ENCODE data around the gene ETFA. TPM values are rescaled to one million over a fixed set of nuclear protein-coding genes. Genes with fewer than 3 reads are reported as not detected.

The ETFA gene
- total RNA-seq, 1 experiment from 2014 or later, result 72.8 TPM

DNA sequence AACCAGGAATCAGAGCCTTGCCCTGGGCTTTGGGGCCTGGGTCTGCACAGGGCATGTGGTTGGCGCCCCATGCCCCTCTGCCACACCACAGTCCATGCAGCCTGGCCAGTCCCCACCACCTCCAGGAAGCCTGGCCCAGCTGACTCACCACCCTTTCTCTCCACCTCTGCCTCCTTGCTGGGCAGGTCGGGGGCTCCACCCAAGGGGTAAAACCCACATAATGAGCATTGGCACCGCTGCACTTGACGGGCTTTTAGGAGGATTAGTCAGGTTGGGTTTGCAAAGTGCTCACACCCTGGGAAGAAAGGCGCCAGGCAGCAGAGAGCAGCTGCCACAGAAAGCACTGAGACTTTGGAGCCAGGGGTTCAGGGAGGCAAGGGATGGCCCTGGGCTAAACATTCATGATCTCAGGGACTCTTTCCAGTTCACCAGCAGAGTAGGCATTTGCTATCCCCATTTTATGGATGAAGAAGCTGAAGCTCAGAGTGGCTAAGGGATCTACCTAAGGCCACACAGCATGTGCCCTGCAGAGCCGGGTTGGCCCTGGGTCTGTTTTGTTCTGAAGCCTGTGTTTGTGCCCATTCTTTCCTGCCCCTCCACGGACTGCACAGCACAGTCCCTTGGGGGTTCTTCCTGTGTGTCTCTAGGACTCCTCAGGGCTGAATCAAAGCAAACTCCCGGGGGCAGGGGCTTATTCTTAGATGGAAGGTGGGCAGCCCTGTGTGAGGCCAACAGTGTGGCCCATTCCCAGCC is 113.4 kb downstream of the ETFA start:
- DNase-seq (ENCODE audit: low read depth), result peak; percentile 31

DNA sequence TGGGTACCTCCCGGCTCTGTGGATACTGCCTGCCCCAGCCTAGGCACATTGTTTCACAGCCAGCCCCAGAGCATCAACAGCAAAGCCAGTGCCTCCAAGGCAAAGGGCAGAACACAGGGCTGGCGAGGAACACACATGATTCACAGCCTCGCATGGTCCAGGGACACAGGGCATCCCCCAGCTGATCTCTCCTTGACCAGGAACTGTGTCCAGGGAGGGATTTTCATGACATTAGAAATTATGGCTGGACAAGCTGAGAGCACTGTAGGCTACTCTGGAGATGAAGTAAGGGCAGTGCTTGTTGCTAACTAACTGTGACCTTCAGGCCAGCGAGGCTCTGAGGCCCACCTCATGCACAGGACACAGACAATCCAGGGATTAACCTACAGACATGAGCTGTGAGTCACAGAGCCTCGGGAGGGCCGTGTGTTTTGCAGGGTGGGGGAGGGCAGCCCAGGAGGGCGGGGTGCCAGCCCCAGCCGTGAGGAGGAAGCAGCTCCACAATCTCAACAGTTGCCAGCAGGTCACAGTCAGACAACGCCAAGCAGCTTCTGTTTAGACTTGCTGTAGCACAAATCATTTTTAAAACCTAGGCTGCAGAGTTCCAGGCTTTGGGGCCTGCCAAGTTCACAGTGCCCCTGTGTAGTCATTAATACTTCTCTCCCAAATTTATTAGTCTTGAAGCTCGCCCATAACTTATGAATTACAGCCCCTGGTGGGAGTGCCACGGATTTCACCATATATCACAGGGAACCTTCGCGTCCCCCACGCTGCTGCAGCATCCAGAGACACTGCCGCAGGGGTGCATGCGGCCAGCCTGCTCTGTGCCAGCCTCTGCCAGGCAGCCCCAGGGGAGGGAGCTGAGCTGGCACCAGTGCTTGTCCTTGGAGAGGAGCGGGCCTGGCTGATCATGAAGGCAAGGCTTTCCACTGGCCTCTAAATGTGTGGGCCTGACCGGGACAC is 114.7 kb downstream of the ETFA start:
- DNase-seq (ENCODE audit: low read depth), result peak; percentile 82

DNA sequence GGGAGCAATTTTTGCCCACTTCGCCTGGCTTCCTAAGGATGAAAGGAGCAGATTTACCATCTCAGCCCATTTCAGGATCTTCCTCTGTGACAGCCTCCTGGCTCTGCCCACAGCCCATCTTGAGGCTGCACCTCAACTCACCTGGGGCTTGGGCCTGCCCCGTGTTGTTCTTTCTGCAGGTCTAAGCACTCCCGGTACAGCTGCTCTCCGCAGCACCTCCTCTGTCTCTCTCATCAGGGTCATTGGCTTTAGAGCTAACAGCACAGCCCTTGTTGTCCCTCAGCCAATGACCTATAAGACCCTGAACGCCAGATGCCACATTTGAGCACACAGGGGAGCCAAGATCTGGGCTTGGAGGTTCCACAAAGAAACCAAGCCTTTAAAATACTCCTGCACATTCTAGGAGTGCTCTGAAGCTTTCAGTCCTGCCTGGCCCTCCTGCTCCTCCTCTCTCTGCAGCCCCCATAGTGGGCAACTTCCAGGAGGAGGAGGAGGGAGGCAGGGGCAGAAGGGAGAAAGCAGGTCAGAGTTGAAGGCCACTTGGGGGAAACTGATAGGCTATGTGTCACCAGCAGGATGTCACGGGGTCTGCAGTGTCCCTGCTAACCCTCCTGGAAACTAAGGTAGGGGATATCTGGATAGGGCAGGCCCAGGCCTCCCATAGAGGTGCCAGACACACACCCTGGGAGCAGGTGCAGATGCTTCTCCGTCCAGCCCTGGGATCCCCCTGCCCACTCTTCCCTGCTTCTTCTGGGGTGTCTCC is 115.6 kb downstream of the ETFA start:
- no peak for DNase-seq (ENCODE audit: low read depth)

DNA sequence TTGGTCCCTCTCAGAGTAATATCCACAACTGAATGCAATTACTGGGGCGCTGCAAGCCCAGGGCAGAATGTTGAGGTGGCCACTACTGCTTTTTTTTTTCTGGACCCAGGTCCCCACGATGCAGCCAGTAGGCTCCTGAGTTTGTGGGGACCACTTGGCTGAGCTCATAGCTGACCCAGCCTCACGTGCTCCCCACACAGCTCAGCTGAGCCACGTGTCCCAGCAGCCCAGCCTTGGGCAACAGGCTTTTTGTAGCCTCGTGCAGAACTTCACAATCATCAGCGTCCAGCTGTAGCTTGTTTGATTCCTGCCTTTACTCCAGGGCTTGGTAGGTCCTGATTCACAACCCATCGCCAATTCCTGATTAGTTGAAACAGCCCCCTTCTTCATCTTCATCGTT is 117.3 kb downstream of the ETFA start:
- no peak for DNase-seq (ENCODE audit: low read depth)

DNA sequence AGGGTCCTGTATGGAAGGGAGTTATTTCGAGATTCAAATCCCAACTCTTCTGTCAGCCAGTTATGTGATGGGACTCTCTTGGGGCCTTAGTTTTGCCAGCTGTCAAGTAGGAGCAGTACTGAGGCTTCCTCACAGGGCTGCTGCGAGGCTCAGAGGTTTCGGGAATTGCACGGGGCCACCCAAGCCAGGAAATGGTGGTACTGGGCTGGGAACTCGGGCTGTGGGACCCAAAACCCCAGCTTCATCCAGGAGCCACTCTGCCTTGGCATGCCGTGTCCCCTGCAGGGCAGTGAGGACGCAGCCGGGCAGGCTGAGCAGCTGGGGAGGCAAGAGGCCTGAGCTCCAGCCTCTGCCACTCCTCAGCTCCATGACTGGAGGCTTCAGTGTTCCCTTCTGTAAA is 118.6 kb downstream of the ETFA start:
- no peak for DNase-seq (ENCODE audit: low read depth)

DNA sequence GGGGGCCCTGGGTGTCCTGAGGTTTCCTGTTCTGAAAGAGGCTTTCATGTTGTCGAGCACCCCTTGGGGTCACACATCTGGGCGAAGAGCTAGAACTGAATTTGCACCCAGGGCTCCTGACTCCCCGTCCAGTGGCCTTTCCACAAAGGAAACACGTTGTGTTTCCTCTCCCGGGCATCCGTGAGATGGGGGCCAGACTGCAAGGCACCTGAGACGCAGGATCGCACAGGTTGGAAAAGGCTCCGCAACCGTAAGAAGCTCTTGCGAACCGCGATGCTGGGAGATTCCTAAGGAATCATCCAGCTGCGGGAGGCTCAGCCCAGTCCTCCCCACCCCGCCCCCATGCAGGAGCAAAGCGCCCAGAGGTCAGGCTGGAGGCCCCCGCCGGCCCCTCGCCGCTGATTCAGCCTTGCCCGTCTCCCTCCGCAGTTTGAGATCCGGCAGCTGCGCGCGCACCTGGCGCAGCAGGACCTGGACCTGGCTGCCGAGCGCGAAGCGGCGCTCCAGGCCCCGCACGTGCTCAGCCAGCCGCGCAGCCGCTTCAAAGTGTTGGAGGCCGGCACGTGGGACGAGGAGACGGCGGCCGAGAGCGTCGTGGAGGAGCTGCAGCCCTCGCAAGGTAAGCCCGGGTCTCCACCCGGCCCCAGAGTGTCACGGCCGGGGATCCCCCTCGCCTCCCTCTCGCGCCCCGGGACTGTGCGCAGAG is 119.6 kb downstream of the ETFA start:
- no peak for DNase-seq (ENCODE audit: low read depth)

DNA sequence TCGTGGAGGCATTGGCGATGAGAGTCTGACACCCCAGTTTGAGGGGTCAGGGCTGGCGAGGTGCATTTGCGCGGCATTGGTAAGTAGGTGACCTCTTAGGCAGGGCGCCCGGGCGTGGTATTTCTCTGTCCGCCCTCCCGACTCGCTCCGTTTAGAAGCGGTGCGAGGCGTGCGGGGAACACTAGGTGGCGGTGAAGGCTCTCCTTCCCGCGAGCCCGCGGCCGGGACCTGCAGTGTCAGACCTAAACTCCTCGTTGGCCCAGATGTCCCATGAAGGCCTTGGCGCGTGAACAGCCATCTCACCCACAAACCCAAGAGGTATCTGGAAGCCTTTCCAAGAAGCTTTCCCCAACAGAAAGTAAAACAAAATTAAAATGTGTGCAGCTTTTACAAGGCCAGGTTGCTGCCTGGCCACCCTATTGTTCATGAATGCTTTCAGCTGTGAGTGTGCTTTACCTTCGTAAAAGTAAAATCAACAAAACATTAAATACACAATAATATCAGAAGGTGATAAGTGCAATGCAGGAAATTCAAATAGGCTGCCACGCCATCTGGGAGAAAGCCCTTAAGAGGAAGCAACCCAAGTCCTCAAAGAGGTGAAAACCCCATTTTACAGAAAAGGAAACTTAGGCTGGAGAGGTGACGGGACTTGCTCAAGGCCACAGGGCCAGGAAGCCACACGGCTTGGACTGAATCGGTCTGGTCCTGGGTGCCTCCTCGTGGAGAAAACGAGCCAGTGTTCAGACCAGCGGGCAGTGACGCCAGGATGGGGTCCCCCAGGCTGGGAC is 120.3 kb downstream of the ETFA start:
- DNase-seq (ENCODE audit: low read depth), result peak; percentile 59

DNA sequence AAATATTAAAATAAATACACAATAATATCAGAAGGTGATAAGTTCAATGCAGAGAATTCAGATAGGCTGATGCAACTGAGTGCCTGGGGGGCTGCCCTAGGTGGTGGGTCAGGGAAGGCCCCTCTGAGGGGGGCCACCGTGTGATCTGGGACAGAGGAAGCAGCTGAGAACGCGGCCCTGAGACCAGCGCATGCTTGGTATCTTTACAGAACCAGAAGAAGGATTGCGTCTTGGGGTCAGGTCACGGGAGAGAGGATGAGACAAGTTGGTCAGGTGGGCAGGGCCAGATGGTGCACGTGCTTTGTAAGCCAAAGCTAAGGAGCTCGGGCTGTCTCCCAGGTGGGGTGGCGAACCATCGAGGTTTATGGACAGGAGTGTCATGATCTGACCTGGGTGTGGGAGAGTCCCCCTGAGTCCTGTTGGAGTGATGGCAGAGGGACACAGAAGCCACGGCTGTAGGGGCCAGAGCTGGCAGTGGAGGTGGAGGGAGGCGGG is 121.2 kb downstream of the ETFA start:
- DNase-seq (ENCODE audit: low read depth), result no peak

DNA sequence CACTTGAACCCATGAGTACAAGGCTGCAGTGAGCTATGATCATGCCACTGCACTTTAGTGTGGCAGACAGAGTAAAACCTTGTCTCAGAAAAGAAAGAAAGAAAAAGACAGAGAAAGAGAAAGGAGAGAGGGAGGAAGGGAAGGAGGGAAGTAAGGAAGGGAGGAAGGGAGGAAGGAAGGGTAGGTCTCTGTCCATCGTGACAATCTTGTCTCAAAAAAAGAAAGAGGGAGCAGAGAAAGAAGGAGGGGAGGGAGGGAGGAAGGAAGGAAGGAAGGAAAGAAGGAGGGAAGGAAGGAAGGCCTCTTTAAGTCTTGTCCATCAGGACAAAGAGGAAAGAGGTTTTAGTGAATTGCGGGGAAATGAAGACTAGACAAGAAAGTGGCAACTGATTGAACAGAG is 122.2 kb downstream of the ETFA start:
- no peak for DNase-seq (ENCODE audit: low read depth)

DNA sequence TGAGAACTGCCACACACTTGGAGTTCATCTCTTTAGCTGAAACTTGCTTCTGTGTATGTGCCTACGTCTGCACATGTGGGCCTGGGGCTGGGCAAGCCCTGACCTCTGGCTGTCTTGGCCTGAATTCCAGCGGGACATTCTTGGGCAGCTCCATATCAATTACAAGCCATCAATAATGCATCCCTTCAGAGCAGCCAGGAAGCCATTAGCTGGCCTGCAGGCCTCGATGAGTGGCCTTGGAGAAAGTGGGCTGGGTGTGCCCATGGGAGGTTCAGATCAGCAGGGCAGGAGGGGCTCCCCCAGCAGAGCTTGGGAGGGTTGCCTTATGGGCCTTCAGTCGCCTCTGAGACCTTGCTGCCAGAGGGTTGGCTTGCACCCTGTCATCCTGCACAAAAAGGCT is 124.1 kb downstream of the ETFA start:
- DNase-seq (ENCODE audit: low read depth), result no peak

DNA sequence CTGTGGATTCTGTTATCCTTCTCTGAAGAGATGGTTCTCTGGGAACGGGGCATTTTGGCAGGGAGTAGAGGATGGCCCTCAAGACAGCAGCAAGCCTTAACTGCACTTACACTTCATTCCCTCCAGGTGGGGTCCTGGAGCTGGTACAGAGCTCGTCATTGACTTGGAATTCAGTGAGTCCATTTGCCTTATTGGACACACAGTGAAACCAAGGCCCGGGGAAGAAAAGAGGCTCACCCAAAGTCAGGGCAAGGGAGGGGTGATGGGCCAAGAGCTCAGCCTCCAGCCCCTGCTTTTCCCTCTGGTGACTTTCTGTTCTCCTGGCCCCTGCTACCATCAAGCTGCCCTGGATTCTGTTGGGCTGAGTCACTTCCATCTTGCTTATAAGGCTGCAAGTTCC is 125.6 kb downstream of the ETFA start:
- DNase-seq (ENCODE audit: low read depth), result peak; percentile 76

DNA sequence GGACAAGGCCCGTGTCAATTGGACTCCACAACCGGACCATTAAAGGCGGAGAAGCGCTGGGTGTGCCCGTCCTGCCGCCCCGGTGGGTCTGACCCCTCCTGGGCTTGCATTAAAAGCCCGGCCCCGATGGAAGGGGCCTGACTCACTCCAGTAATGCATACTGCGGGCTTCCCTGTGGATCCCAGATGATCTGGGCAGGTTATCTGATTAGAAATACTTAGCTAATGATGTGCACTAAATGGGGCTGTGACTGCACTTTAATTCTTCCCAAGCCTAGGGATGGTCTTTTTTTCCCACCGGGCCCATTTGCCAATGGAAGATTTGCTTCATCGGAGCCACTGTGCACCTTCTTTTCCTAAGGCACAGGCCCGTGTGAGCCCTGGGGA is 126.6 kb downstream of the ETFA start:
- DNase-seq (ENCODE audit: low read depth), result no peak

DNA sequence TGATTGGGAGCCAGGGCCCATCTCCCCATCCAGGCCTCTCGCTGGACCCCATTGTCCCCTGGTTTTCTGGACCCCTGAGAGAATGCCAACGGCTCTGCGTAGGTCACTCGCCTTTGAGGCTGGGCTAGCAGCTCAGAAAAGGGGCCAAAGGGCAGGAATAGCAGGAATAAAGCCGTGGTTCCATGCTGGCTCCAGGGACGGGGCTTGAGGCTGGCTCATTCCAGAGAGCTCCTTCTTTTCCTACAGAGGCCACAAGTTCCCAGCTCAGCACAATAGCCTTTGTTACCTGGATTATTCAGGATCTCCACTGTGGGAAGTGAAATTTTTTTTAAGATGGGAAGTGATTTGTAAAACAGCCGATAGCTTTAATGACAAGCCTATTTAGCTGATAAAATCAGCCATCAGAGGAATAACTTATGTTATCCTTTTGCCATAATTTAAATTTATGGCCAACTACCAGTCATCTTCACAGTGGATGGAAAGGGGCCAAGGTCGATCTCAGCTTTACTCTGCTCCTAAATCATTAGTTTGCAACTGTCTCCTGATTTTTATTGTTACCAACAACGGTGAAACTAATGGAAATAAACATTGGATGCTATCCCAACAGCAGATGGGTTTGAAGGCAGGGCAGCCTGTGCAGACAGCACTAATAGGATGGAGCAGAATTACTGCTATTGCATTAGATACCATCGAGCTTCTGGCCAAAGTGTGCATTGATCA is 127.2 kb downstream of the ETFA start:
- DNase-seq (ENCODE audit: low read depth), result no peak

DNA sequence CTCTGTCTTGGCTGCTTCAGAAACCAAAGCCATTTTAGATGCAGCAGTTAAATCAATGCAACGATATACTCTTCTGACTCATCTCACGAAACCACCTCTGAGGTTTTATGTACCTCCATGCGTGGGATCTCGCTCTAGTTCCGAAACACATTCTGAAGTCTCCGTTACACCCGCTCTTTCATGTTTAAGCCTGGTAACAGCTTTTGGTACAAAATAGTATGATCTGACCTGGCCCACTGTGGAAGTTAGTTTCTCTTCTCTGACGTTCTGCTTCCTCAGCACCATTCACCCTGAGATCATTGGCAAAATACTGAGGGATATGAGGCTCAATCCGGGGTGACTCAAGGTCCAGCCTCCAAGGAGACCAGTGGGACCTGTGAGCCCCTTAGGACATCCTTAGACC is 129.6 kb downstream of the ETFA start:
- DNase-seq (ENCODE audit: low read depth), result no peak

DNA sequence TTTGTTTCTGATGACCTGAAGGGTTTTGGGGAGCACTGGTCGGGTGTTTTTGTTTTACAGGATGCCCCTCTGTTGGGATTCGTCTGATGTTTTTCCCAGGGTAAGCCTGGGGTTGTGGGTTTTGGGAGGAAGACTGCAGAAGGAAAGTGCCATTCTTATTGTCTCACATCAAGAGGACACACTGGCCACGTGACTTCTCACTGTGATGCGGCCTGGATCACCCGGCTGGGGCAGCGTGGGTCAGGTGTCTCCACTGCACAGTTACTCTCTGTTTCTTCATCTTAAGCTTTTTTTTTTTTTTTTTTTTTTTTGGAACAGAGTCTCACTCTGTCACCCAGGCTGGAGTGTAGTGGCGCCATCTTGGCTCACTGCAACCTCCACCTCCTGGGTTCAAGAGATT is 130.9 kb downstream of the ETFA start:
- DNase-seq (ENCODE audit: low read depth), result no peak

DNA sequence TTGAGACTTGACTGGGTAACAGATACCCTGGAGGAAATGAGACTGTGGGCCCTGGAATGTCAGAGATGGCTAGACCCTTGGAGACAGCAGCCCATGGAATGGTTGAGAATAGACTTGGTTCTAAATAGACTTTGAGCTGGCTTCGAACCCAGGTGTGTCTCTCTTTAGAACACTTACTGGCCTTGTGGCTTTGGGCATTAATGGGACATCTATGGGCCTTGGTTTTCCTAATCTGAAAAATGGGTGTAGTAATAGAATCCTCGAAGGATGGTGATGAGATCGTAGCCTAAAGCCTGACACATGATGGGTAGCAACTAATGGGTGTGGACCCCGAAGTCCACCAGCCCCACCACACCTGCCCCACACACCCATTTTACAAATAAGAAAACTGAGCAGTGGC is 132.2 kb downstream of the ETFA start:
- DNase-seq (ENCODE audit: low read depth), result no peak

DNA sequence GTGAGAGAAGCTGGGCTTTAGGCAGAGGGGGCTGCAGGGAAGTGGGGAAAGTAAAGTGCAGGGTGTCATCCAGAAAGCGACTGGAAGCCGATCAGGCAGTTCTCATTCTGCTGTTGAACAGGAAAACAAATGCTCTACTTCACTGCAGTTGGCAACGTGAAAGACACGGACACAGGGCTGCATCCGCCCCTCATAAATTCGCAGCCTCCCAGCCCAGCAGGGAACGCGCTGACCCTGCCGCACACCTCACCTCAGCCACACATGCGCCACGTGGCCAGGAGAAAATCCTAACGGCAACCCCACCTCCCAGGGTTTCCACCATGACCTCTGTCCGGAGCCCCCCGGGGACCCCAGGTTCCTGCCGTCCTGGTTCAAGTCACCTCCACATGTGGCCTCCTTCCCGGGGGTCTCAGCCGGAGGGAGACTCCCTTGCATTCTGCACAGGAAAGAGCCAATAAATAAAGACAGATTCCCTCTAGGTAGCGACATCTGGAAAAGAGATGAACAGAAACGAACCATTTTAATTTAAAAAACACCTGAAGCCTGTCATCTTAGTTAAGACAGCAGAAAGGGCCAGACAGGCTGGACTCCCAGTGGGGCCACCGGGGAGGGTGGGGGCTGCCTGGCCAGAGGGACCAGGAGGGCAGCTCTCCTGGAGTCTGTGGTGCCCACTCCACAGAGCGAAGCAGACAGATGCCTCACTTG is 132.8 kb downstream of the ETFA start:
- DNase-seq (ENCODE audit: low read depth), result no peak

DNA sequence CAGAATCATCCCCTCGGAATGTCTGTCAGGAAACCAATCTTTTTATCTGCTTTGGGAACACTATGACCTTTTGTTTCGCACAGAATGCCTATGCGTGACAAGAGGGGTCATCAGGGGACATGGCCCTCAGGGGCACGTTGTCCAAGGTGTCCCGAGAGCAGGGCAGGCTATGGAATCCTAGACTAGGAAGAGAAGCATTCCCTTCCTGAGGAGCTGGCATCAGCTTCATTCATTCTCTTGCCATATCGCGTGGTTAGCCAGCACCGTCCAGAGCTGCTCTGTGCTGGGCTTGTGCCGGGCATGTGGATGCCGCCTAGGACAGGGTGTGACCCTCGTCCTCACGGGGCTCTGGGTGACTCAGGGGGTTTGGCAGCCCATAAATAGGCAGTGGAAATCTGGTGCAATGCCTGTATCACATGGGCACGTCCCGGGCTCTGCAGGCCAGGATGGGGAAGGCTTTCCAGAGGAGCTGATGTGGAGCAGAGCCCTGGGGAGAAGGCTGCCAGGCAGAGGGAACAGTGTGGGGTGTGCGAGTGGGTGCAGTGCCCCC is 133.7 kb downstream of the ETFA start:
- peak; percentile 87 for DNase-seq (ENCODE audit: low read depth)
